PC-9 (cell line): ENCODE data around the gene SORCS2. TPM values are rescaled to one million over a fixed set of nuclear protein-coding genes. Genes with fewer than 3 reads are reported as not detected.

Experiments used
- BruUV-seq: library from RNA; stranded (reverse); fragments of 400-500 nt; replicated peaks from 2 replicates; lab custom pipeline; 2021; lab: Mats Ljungman, UMichigan
- CTCF ChIA-PET: fragments of 300-600 bp; sonication (Branson Sonifier 250); formaldehyde crosslinking; loops from one replicate; lab custom pipeline; 2022; ENCODE audit warnings: antibody characterized with exemption; lab: Charles Lee
- POLR2A ChIA-PET: fragments of 300-600 bp; sonication (Branson Sonifier 250); formaldehyde crosslinking; loops from one replicate; lab custom pipeline; 2022; ENCODE audit warnings: antibody characterized with exemption; ENCODE audit not compliant: unreplicated experiment; lab: Charles Lee
- DNase-seq, 2 experiments: peaks; one replicate each; pipeline versions ENCODE4 v3.0.0 to v3.0.0-alpha.2; 2015 to 2022; ENCODE audit warnings: mixed read lengths in 1 of 2
- H2AFZ ChIP-seq: fragments of 200-600 bp; sonication (generic); 2 replicates; pipeline ENCODE4 v1.8.1; 2017; ENCODE audit warnings: antibody characterized with exemption
- H3F3A ChIP-seq: fragments of 200-600 bp; sonication (generic); 2 replicates; pipeline ENCODE4 v1.8.1; 2017; ENCODE audit warnings: antibody characterized with exemption, mild to moderate bottlenecking, low read depth; ENCODE audit not compliant: insufficient read depth
- H3K27ac ChIP-seq: fragments of 200-600 bp; sonication (generic); 2 replicates; pipeline ENCODE4 v1.6.1; 2016; ENCODE audit warnings: mixed run types
- H3K27me3 ChIP-seq: fragments of 200-600 bp; sonication (generic); 2 replicates; pipeline ENCODE4 v1.6.1; 2016; ENCODE audit warnings: low read depth, mixed run types; ENCODE audit not compliant: insufficient read depth
- H3K36me3 ChIP-seq: fragments of 200-600 bp; sonication (generic); 2 replicates; pipeline ENCODE4 v1.6.1; 2016; ENCODE audit warnings: low read depth, mixed run types
- H3K4me1 ChIP-seq: fragments of 200-600 bp; sonication (generic); replicated peaks from 2 replicates; pipeline ENCODE4 v1.6.1; 2016; ENCODE audit warnings: mixed run types; ENCODE audit not compliant: insufficient read depth
- H3K4me2 ChIP-seq: fragments of 200-600 bp; sonication (generic); 2 replicates; pipeline ENCODE4 v1.6.1; 2017; ENCODE audit warnings: mixed run types
- H3K4me3 ChIP-seq: fragments of 200-600 bp; sonication (generic); 2 replicates; pipeline ENCODE4 v1.6.1; 2016; ENCODE audit warnings: mixed run types
- H3K79me2 ChIP-seq: fragments of 200-600 bp; sonication (generic); 2 replicates; pipeline ENCODE4 v1.6.1; 2017; ENCODE audit warnings: low read depth, mixed run types
- H3K9me2 ChIP-seq: fragments of 200-600 bp; sonication (generic); 2 replicates; pipeline ENCODE4 v1.8.1; 2017; ENCODE audit warnings: mild to moderate bottlenecking; ENCODE audit not compliant: insufficient read depth
- H3K9me3 ChIP-seq: fragments of 200-600 bp; sonication (generic); 2 replicates; pipeline ENCODE4 v1.8.1; 2016; ENCODE audit warnings: low read depth; ENCODE audit not compliant: insufficient read depth
- H4K20me1 ChIP-seq: fragments of 200-600 bp; sonication (generic); 2 replicates; pipeline ENCODE4 v1.8.1; 2017; ENCODE audit not compliant: insufficient read depth
- CTCF ChIP-seq: fragments of 200-600 bp; sonication (generic); conservative IDR thresholded peaks from 2 replicates; pipeline ENCODE4 v1.6.1; 2017; ENCODE audit warnings: mixed run types, antibody characterized with exemption, mild to moderate bottlenecking, moderate library complexity
- EZH2 ChIP-seq: fragments of 200-600 bp; sonication (generic); IDR thresholded peaks from 2 replicates; pipeline ENCODE4 v1.8.0; 2017; ENCODE audit warnings: antibody characterized with exemption, low read depth
- intact Hi-C: fragments of 100-400 bp; cut with micrococcal nuclease; formaldehyde crosslinking; loops from one replicate; pipeline ENCODE4 v1.10.0; 2022; ENCODE audit not compliant: unreplicated experiment
- total RNA-seq: library from RNA; stranded (reverse); gene quantifications from 2 replicates; pipeline ENCODE4 v1.2.3, GENCODE V29; 2021

SORCS2 gene
- total RNA-seq, 1 experiment from 2014 or later: 25.8 TPM

DNA sequence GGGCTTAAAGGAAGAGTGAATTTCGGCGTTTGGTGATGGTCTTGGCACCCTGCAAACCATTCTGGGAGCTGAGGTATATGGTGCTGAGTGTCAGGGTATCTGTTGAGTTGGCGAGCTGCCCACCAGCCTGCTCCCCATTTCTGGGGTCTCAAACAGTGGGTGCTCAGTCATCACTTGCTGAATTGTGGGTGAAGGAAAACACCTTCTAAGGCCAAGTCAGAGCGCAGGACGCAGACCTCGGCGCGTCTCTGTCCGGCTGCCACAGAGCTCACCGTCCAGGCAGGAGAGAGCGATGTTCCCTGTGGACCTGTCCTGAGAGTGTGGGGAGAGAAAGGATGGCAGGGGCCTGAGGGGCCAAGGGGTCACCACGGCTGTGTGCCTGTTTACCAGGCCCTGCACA is 111.2 kb downstream of the SORCS2 start:
- POLR2A ChIA-PET: no interaction called here
- Histone ChIP-seq H3K4me1 (no peaks in the 10 kb centered on the region), H3K9me2 (no peaks in the 10 kb centered on the region), H3K27ac (no peak overlapping the region), H4K20me1 (no peaks in the 10 kb centered on the region), H3K79me2 (no peaks in the 10 kb centered on the region), H3K9me3 (no peaks in the 10 kb centered on the region), H3K4me2 (no peak overlapping the region), H3F3A (no peaks in the 10 kb centered on the region), H3K27me3 (no peaks in the 10 kb centered on the region), H3K4me3 (no peak overlapping the region), H3K36me3 (no peaks in the 10 kb centered on the region), H2AFZ (no peak overlapping the region)
- intact Hi-C loops: no loop called here
- BruUV-seq: no TSS peak
- CTCF ChIA-PET: no interaction called here
- TF ChIP-seq EZH2: no peak
- no peak for TF ChIP-seq CTCF
- no peak for DNase-seq

DNA sequence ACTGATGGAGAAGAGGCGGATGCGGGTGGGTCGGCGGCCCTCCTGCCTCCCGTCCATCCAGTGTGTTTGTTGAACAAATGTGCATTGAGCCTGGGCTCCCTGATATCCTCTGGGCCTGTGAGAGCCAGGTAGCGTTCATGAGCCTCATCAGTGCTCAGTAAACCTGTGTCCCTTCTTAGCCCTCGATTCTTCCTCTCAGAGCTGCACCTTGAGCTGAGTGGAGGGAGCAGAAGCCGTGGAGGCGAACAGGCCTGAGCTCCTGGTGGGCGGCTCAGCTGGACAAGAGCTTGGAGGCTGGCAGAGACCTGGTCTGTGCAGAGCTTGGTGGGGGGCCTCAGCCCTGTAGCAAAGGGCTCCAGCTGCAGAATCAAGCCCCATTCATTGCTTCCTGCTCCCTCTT is 112.1 kb downstream of the SORCS2 start:
- no TSS peak for BruUV-seq
- Histone ChIP-seq H3F3A (no peaks in the 10 kb centered on the region), H3K27ac (no peak overlapping the region), H3K36me3 (no peaks in the 10 kb centered on the region), H3K9me2 (no peaks in the 10 kb centered on the region), H2AFZ (no peak overlapping the region), H3K79me2 (no peaks in the 10 kb centered on the region), H3K4me3 (no peak overlapping the region), H3K4me2 (no peak overlapping the region), H3K4me1 (no peaks in the 10 kb centered on the region), H3K27me3 (no peaks in the 10 kb centered on the region), H3K9me3 (no peaks in the 10 kb centered on the region), H4K20me1 (no peaks in the 10 kb centered on the region)
- intact Hi-C loops: no loop called here
- DNase-seq: no peak
- ChIA-PET CTCF (no interaction called here), POLR2A (no interaction called here)
- TF ChIP-seq EZH2: no peak
- TF ChIP-seq CTCF: no peak

DNA sequence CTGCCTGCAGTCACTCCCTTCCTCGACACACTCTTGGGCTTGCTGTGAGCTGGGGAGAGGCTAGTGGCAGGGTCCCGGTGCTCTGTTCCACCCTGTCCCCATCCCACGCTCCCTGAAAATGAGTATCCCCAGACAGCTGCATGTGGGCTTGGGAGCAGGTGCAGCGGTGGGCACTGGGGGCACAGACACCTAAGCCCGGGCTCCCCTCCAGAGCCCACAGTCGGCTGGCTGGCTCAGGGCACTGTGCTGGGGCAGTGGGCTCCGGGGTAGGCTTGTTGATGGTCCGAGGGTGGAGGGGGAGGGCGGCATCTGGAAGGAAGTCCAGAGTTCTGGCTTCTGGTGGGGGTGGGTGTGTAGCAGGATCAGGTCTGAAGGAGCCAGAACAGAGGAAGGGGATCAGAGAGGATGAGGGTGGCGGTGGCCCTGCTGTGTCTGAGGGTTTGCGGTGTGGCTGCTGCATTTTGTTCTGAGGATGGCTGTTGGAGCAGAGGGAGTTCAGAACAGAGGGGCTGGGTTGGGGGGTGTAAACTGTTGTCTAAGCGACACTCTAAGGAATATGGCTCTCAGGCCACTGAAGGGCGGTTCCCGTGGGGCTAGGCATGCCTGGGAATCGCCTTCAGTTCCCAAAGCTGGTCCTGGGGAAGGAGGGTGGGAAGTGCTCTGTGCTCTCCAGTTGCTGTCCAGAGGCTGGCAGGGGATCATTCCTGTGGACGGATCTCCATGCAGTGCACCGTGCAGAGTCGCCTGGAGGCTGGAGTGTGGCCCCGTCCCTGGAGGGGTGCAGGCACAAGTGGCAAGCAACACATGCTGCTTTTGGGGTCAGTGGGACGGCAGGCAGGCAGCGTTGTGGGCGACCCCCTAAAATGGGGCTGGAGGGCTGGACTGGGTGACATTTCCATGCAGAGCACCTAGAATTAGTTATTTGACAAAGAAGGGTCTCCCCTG is 114.0 kb downstream of the SORCS2 start:
- no peaks in the 10 kb centered on the region for H3K4me1 ChIP-seq
- H3K9me3 ChIP-seq: no peaks in the 10 kb centered on the region
- H3K79me2 ChIP-seq: no peaks in the 10 kb centered on the region
- DNase-seq: no peak
- TF ChIP-seq CTCF: no peak
- no peak for TF ChIP-seq EZH2
- intact Hi-C loops: no loop called here
- H3K4me3 ChIP-seq: no peak overlapping the region
- ChIA-PET POLR2A (no interaction called here), CTCF (no interaction called here)
- no peaks in the 10 kb centered on the region for H3K36me3 ChIP-seq
- no peak overlapping the region for H2AFZ ChIP-seq
- no peaks in the 10 kb centered on the region for H4K20me1 ChIP-seq
- no peaks in the 10 kb centered on the region for H3K27me3 ChIP-seq
- no peak overlapping the region for H3K4me2 ChIP-seq
- H3K9me2 ChIP-seq: no peaks in the 10 kb centered on the region
- H3F3A ChIP-seq: no peaks in the 10 kb centered on the region
- BruUV-seq: no TSS peak
- no peak overlapping the region for H3K27ac ChIP-seq
